HEK293T (cell line): ENCODE measurements around the gene SCAF11.

Source experiments
- BHLHE40 ChIP-seq: fragments of 450-650 bp; IDR thresholded peaks from 2 replicates; pipeline ENCODE4 v1.6.1; 2016; ENCODE audit warnings: mild to moderate bottlenecking, moderate library complexity, borderline replicate concordance
- CTBP1 ChIP-seq: fragments of 450-650 bp; IDR thresholded peaks from 2 replicates; pipeline ENCODE4 v1.6.1; 2016; ENCODE audit warnings: borderline replicate concordance
- ELF4 ChIP-seq: fragments of 450-650 bp; IDR thresholded peaks from 2 replicates; pipeline ENCODE4 v1.6.1; 2017; ENCODE audit warnings: antibody characterized with exemption
- FOXM1 ChIP-seq: fragments of 450-650 bp; IDR thresholded peaks from 2 replicates; pipeline ENCODE4 v1.6.1; 2017; ENCODE audit warnings: mild to moderate bottlenecking, borderline replicate concordance
- HDGF ChIP-seq: fragments of 450-650 bp; IDR thresholded peaks from 2 replicates; pipeline ENCODE4 v1.6.1; 2017; ENCODE audit warnings: antibody characterized with exemption, borderline replicate concordance
- L3MBTL2 ChIP-seq: fragments of 450-650 bp; conservative IDR thresholded peaks from 2 replicates; pipeline ENCODE4 v1.6.1; 2016; ENCODE audit warnings: mild to moderate bottlenecking
- NFRKB ChIP-seq: fragments of 450-650 bp; IDR thresholded peaks from 2 replicates; pipeline ENCODE4 v1.6.1; 2016; ENCODE audit warnings: mild to moderate bottlenecking, moderate library complexity
- PKNOX1 ChIP-seq: fragments of 450-650 bp; IDR thresholded peaks from 2 replicates; pipeline ENCODE4 v1.6.1; 2016
- SP1 ChIP-seq: fragments of 450-650 bp; IDR thresholded peaks from 2 replicates; pipeline ENCODE4 v1.6.1; 2017
- SUZ12 ChIP-seq: fragments of 450-650 bp; IDR thresholded peaks from 2 replicates; pipeline ENCODE4 v1.6.1; 2016; ENCODE audit warnings: mild to moderate bottlenecking
- TARDBP ChIP-seq: fragments of 450-650 bp; IDR thresholded peaks from 2 replicates; pipeline ENCODE4 v1.6.1; 2016
- ZNF384 ChIP-seq: fragments of 450-650 bp; IDR thresholded peaks from 2 replicates; pipeline ENCODE4 v1.6.1; 2016

- no peak for TF ChIP-seq FOXM1
- no peak for TF ChIP-seq CTBP1
- no peak for TF ChIP-seq NFRKB
- no peak for TF ChIP-seq BHLHE40
- no peak for TF ChIP-seq L3MBTL2
- TF ChIP-seq SP1 = no peak
- no peak for TF ChIP-seq ZNF384
- no peak for TF ChIP-seq ELF4
- no peak for TF ChIP-seq PKNOX1
- TF ChIP-seq SUZ12 = no peak
- no peak for TF ChIP-seq HDGF
- no peak for TF ChIP-seq TARDBP
These were observed 3.6 kb downstream of the SCAF11 start for GRCh38 chr12:45986641-45987339.
